ENCODE measurements around the gene TRMT1.

TRMT1 gene

DNA sequence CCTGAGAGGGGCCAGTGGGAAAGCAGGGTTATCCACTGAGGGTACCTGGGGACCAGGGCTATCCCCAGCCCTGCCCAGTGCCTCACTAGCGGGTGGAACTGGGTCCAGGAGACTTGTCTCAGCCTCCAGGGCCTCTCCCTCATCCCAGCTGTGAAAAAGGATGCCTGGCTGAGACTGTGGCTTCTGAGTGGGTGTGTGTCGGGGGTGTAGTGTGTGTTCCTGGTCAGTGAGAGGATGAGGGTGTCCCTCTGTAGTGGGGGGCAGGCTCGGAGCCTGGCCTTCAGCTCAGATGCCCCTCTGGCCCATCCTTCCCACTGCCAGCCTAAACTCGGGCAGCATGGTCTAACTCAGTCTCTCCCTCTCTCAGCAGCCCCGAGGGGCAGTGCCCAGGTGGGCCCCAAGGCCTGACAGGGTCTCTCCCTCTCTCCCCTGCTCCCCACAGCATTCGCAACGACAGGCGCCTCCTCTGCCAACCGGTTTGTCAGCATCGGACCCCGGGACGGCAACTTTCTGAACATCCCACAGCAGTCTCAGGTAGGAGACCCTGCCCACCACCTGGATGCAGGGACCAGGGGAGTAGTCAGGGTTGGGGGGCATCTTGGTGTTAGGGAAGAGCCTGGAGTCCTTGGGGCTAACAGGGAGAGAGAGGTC, 26.6 kb downstream of the TRMT1 start:
- no peak for DNase-seq

DNA sequence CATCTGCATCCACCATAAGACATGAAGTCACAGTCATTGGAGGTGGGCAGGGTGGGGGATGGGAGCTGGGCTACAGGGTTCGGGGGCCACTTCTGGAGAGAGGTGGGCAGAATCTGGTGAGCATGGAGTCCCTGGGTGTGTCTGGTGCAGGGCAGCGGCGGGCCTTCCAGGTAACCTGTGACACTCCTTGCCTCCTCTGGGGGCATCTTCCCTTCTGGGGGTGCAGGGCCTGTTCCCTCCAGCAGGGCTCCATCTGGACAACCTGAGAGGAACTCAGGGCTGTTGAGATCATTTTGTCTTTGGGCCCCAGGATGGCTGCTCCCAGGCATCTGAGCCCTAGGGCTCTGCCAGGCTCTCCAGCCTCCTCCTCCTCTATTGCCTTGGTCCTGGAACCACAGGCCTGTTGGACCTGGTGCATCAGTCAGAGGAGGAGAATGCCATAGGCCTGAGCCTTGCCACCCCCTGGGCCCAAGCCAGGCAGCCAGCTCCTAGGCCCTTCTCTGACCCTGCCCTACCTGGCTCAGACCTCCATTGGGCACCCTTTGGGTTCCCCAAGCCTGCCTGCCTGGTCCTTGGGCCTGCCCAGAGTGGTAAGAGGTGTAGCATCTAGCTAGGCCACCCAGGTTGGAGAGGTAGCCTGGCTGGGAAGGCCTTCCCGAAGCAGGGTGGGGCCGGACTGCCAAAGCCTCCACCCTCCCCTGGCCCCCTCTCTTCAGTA, 27.2 kb downstream of the TRMT1 start:
- no peak for DNase-seq

DNA sequence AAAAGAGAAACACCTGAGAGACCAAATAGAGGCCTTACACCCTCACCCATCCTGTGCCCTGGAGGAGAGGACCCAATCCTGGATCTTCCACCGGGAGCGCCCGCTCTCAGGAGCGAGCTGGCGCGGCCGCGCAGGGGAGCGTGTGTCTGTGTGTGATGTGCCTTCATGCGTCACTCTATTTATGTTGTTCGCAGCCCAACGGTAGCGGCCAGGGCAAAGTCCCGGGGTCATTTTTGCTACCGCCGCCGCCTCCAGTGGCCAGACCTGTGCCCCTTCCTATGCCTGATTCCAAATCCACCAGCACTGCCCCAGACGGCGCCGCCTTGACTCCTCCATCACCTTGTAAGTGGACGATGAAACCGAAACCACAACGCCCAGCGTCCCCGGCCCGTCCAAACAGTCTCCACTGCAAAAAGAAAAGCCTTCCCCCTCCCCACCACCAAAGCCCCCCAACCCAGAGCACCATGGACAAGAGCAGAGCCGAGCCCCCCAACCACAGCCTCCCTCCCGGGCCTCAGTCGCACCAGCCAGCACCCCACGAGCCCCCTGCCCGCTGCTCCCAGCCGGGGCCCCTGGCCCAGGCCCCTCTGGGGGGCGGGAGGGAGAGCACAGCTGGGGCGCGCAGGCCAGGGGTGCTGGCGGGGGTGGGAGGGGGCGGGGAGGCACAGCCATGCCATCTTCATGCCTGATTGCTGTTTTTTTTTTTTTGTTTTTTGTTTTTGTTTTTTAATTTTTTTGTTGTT, 28.6 kb downstream of the TRMT1 start:
- no peak for DNase-seq

DNA sequence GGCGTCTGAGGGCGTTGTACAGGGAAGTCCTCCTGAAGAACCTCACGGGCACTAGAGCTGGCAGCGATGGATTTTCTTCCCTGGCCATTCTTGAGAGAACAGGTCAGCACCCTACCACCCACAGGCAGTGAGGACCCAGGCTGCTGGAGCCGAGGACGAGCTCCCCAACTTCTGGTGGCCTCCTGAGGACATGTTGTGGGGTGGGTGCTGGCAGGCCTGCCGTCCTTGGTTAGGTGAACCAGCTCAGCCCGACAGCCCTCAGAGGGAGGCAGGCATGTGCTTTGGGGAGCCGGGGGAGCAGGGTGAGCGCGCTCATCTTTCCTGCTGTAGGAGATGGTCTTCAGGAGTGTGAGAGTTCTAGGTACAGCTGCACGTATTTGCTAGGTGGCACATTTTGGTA, 29.2 kb downstream of the TRMT1 start:
- DNase-seq: no peak

DNA sequence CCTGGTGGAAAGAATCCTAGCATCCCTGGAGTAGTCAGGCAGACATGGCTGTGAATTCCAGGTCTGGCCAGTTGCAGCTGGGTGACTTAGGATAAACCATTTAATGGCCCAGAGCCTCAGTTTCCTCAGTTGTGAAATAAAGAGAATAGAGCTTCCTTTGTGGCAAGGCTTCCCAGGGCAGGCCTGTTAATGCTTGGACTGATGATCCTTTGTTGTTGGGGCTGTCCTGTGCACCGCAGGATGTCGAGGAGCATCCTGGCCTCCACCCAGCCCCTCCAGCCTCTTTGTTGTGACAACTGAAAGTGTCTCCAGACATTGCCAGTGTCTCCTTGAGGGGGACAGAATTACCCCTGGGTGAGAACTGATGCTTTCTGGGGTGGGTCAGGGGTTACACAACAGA, 30.2 kb downstream of the TRMT1 start:
- DNase-seq: no peak

DNA sequence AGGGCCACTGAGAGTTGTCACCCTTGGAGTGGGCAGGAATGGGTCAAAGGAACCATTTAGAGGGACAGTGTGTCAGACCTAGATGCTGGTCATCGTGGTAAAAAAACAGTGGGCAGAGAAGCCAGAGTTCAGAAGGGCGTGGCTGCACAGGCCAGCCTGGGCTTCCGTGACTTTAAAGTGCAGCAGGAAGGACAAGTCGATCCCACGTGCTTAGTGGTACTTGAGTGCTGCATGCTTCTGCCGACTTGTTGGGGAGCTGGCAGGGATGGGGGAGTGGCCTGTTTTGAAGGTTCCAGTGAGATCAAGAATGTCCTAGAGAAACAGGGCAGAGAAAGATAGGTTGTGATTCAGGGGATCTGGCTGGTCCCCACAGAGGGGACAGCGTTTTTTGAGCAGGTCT, 30.9 kb downstream of the TRMT1 start:
- no peak for DNase-seq

DNA sequence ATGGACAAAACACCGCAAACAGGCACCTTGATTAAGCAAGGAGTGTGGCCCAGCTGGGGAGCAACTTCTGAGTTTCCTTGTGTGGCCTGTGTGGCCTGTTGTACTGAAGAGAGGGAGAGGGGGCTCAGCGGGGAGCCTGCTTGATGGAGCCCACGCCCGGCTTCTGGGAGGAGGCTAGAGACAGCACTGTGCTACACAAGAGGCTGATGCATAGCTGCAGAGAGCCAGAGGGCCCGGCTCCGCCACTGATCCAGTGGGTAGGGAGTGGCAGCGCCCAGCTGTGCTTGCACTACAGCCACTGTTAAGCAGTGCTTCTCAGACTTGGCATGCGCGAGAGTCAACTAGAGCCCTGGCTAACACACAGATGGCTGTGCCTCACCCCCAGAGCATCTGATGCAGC, 32.9 kb downstream of the TRMT1 start:
- no peak for DNase-seq

DNA sequence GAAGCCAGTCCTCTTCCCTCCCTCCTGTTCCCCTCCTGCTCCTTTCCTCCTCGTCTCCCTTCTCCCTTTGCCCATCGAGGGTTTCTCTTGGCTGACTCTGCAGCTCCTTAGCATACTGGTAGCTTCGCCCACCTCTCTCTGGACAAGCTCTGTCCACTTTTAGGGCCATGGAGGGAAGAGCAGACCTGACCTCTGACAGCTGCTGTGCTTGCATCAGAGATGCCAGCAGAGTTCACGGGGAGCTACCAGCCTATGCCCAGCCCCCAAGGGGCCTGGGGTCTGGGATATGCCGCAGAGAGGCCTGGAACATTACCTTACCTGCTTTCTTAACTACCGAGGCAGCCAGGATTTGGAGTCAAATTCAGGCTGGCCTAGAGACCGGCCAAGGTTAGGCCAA, 33.5 kb downstream of the TRMT1 start:
- DNase-seq: no peak

DNA sequence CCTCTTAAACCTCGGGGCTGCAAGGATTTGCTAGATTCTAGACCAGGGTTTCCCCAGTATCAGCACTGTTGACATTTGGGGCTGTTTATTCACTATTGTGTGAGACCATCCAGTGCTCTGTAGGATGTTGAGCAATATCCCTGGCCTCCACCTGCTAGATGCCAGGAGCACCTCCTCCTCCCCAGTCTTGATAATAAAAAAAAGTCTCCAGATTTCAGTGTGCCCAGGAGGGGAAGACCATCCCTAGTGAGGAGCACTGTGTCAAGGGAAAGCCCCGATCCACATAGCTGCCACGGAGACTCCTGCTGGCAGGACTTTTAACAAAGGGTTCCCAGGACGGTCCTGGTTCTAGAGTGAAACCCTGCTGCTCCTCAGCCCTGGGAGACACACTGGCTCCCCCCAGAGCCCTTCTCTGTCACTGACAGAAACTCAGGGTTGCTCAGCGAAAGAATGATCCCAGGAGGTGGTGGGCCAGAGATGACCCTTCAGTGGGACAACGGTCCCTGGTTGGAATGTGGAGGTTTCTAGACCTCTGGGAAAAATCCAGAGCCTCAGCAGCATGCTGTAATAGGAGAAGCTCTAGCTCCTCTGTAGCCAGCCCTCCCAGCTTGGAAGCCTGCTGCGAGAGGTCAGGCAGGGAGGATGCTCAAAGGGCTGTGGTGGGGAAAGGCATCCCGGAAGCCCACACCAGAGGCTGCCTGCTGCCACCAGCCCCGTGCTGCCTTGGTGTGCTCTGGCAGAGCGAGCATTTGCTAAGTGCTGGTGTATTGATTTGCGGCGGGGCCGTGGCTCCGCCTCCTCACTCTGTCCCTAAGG, 34.1 kb downstream of the TRMT1 start:
- peak; percentile 92 for DNase-seq

DNA sequence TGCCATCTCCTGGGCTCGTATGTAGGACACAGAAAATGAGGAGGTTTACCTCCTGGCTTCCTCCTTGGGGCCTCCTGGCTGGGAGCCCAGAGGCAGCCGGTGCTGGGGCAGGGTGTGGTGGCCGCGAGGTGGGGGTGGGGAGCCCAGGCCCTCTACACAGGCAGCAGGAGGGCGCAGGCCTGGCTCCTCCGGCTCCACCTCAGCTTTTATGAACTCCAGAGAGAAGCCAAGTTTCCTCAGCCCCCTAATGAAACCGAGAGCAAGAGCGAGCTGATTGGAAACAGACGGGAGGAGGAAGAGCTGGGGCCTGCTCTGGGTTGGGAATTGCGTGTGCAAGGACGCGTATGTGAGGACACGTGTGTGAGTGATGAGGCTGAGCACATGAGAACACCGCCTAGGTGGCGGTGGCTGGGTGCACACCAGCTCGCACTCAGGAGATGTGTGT, 37.0 kb downstream of the TRMT1 start:
- no peak for DNase-seq

DNA sequence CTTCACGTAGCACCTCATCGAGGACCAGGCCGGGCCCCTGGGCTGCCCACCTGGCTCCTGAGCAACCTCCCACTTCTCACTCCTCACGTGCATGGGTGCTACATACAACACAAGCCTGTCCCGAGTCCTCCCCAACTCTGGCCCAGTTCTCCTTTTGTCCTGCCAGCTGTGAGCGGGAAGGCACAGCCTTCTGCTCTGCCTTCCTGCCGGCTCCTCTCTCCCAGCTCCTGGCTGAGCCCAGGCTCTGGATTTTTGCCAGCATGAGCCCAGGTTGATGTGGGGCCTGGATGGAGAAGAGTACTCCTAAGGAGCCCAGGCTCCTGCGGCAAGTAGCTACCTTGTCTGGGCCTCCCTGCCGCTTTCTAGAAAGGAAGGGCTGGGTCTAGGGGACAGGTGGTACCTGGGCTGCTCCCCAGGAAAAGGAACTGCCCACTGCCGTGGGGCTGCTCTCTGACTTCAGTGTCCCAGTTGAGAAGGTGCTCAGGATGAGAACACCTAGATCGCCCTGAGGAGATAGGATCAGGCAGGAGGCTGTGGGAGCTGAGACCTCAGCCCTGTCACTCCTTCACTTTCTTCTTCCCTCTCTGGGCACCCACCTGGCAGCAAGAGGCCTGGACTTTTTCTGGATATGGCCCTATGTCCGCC, 37.5 kb downstream of the TRMT1 start:
- DNase-seq: no peak

DNA sequence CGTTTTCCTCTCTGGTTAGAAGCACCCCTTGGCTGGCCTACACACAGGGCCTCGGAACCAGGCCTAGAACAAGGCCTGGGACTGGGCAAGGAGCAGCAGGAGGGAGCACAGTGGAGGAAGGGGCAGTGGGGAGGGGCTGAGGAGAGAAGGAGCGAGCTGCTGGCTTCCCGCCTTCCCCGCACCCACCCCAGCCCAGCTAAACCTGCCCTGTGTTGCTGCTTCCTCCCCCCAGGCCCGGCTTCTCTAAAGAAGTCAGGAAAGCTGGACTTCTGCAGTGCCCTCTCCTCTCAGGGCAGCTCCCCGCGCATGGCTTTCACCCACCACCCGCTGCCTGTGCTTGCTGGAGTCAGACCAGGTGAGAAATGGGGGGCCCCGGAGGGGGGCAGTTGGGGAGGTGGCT, 38.2 kb downstream of the TRMT1 start:
- no peak for DNase-seq

DNA sequence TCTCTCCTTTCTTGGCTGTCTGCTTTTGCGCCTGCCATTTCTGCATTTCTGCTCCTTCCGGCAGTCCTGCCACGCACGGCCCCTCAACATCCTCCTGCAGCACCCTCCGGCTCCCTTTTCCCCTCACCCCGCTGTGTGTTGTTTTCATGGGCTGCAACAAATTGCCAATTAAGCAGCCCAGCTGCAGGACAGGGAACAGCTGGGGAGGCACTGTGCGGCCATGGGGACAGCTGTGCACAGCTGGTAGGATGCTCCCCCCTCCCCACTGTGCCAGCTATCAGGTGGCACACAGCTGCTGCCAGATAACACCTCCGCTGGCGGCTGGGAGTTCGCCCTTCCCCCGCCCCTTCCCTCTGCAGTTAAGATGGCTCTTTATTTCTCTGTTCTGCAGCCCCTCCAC, 39.3 kb downstream of the TRMT1 start:
- no peak for DNase-seq

DNA sequence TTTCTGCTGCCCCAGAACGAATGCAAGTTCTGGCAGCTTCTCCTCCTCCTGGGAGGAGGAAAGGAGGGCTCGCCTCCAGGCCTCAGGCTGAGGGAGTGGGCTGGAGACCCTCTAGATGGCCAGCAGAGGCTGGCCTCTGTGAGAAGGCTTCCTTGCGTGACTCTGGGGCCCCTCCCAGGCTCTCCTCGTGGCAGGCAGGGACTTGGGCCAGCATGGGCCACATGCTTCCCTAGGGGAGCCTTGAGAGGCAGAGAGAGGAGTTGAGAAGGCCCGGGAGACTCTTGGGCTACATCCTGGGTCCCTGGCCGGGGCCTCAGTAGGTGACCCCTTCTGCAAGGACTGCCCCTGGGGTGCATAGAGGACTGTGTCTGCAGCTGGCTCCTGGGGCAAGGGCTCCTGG, 39.8 kb downstream of the TRMT1 start:
- no peak for DNase-seq

DNA sequence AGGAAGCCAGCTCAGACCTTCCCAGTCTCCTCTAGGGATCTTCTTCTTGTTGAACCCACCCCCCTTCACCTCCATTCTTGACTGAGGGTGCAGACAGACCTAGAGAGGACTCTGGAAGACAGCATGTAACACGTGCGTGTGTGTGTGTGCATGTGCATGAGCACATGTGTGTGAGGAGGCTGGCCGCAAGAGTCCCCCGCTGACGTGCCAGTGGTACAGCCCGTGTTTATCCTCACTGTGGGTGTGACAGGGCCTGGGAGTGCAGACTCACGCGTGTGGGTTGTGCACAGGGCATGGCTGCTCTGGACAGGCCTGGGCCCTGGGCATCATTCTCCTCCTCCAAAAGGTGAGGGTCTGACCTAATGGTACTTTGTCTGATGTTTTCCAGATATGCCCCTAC, 40.2 kb downstream of the TRMT1 start:
- DNase-seq: no peak

DNA sequence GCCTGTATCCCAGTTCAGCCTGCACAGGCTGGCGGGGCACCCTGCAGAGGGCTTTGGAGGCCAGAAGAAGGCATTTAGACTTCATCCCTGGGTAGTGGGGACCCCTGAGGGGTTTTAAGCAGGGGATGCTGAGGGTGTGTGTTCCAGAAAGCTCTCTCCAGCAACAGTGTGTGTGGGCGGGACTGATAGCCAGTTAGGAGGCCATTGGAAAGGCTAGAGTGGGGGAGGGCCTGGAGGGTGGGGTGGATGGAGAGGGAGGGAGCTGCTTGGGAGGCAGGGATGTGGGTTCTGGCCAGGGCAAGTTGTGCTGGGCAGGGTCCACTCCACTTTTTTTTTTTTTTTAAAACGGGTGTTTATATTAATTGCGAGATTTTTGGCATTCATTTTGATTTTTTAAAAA, 42.2 kb downstream of the TRMT1 start:
- DNase-seq: no peak

DNA sequence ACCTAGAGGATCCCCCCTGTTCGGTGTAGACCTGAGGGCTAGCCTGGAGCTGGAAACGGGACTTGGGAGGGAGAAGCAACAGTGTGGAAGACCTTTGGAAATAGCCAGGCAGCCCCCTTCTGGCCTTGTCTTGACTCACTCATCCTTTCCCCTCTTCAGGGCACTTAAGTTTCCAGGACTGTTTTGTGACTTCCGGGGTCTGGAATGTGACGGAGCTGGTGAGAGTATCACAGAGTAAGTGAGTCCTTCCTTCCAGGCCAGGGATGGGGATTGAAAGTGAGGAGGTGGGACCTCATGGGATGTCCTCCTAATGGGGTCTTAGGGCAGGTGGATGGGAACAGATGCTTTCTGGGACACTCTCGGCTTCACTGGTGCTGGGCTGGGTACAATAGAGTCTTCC, 43.3 kb downstream of the TRMT1 start:
- no peak for DNase-seq

DNA sequence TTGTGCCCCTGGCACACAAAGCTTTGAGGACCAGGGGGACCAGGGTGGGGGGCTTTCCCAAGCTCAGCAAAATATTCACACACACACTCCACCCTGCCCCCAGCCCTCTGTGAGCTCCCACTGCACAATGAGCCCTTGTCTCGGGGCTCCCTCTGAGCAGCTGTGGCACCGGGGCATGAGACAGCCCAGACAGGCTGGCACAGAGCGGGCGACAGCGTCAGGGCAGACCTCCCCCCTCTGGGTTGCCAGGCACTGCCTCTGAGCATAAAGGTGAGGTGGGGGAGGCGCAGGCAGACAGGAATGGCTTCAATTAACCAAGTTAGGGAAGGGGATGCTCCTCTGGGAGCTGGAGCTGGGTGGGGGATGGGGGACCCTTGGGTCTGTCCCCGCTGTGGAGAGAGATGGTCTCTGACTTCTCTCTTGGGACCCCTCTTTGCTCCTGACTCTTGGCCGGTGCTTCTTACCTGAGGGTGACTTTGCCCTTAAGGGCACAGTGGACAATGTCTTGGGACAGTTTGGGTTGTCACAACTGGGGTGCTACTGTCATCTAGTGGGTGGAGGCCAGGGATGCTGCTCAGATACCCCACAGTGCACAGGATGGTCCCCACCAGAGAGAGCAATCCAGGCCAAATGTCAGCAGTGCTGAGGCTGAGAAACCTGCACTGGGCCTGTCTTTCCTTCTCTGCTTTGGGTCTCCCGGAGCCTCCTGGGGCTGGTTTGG, 44.2 kb downstream of the TRMT1 start:
- DNase-seq: no peak

DNA sequence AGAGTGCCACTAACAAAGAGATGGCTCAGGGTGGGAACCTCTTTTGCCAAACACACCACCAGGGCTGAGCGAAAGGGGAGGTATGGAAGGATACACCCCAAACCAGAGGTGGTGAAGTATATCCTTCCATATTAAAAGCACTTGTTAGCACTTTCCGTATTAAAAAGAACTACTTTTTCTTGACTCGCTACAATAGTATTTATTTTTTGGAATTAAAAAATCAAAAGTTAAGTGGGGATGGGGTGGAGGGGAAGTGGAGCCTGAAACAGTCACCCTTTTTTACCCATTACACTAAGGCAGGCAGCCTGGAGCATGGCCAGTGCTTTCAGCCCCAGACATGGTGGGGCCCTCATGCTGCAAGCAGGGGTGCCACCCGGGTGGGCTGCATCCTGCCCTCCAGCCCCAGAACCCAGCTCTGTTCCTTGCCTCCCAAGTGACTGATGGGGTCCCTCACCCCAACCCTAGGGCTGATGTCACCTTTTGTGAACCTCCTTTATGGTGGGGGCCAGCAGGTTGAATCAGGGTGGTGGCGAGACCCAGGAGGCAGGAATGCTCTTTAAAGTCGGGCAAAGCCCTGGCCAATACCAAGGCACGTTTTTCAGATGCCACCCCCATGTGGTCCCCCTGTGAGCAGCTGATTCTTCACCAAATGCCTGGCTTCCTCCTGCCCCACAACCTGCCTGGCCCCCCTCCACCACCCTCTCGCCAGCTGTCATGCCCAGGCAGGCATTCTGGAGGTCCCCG, 44.9 kb downstream of the TRMT1 start:
- no peak for DNase-seq

DNA sequence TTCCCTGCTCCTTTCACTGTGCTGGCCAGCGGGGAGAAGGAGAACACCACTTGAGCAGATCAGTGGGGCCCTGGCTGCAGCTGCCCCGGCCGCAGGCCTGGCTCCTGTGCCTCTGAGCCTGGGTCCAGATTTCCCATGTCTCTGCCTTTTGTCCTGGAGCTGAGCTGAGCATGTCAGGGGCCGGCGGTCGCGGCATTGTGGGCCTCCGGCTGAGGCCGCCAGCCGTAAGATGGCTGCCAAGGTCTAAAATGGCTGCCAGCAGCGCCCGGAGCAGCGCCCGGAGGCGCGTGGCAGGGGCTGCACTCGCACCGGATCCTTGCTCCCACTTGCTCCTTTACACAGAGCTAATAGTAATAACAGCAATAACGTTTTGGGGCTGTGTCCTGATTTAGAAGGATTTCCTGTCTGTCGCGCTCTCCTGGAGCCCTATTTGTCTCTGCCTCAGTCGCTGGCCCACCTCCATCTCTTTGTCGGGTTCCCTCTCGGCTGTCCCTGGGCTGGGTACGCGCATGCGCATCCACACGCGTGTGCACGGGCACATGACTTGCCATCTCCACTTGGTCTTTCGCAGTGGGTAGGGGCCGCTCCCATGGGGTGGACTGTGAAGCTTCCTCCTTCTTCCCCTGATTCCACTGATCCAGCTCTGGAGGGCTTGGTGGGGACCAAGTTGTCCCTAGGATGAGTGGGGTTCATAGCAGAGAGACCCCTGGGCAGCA, 46.0 kb downstream of the TRMT1 start:
- DNase-seq: no peak
